CD4-positive, CD25-positive, alpha-beta regulatory T cell (primary cell): ENCODE results near the gene SOWAHB. TPM values are rescaled to one million over a fixed set of nuclear protein-coding genes. Genes with fewer than 3 reads are reported as not detected.

ENCODE experiments used
- ATAC-seq, 2 donors: fragments of 150-1000 bp; cut with Tn5 transposase; one replicate each; pipeline ENCODE4 v1.10.0; 2021; ENCODE audit warnings: low read depth in 2 of 2, moderate number of reproducible peaks in 2 of 2, moderate library complexity in 1 of 2
- DNase-seq, 3 donors: peaks; one replicate each; pipeline versions ENCODE4 v3.0.0 to v3.0.0-alpha.2; 2012 to 2022; ENCODE audit warnings: mixed read lengths in 1 of 3
- H3K27ac ChIP-seq: one replicate; pipeline ENCODE4 v1.7.0; 2013; ENCODE audit warnings: mild to moderate bottlenecking, low read length; ENCODE audit not compliant: insufficient read depth, poor library complexity, severe bottlenecking
- H3K27me3 ChIP-seq: one replicate; pipeline ENCODE4 v1.7.0; 2013; ENCODE audit warnings: low read length; ENCODE audit not compliant: control insufficient read depth, insufficient read depth
- H3K36me3 ChIP-seq: one replicate; pipeline ENCODE4 v1.7.0; 2013; ENCODE audit warnings: mild to moderate bottlenecking, low read length, moderate library complexity; ENCODE audit not compliant: control insufficient read depth, insufficient read depth
- H3K4me1 ChIP-seq: 2 replicates; pipeline ENCODE4 v1.7.0; 2013; ENCODE audit warnings: mild to moderate bottlenecking, low read length; ENCODE audit not compliant: insufficient read depth, control insufficient read depth, poor library complexity, severe bottlenecking
- H3K4me3 ChIP-seq: one replicate; pipeline ENCODE4 v1.7.0; 2013; ENCODE audit warnings: low read depth, mild to moderate bottlenecking, low read length, moderate library complexity
- H3K9me3 ChIP-seq, 2 experiments: 1 replicate in 1 of 2; 2 replicates in 1 of 2; pipeline ENCODE4 v1.7.0; 2013; ENCODE audit warnings: low read length in 2 of 2, mild to moderate bottlenecking in 1 of 2, moderate library complexity in 1 of 2; ENCODE audit not compliant: control insufficient read depth in 2 of 2
- H3K27ac Mint-ChIP-seq, 3 donors: one replicate each; pipeline ENCODE4 v1.8.0; 2020 to 2022; ENCODE audit warnings: mild to moderate bottlenecking in 3 of 3, mixed read lengths in 3 of 3, moderate library complexity in 2 of 3
- H3K27me3 Mint-ChIP-seq: one replicate; pipeline ENCODE4 v1.8.0; 2022; ENCODE audit warnings: mild to moderate bottlenecking, mixed read lengths
- H3K36me3 Mint-ChIP-seq: one replicate; pipeline ENCODE4 v1.8.0; 2020; ENCODE audit warnings: mixed read lengths
- H3K4me1 Mint-ChIP-seq, 4 donors: one replicate each; pipeline ENCODE4 v1.8.0; 2020 to 2022; ENCODE audit warnings: mixed read lengths in 4 of 4, mild to moderate bottlenecking in 1 of 4
- H3K4me3 Mint-ChIP-seq, 4 donors: one replicate each; pipeline ENCODE4 v1.8.0; 2020 to 2022; ENCODE audit warnings: mild to moderate bottlenecking in 4 of 4, mixed read lengths in 4 of 4, moderate library complexity in 3 of 4
- H3K9me3 Mint-ChIP-seq, 7 donors: one replicate each; pipeline ENCODE4 v1.8.0; 2020 to 2022; ENCODE audit warnings: mixed read lengths in 7 of 7, mild to moderate bottlenecking in 3 of 7, moderate library complexity in 2 of 7
- polyA plus RNA-seq, 4 donors: library from polyadenylated mRNA; unstranded; fragments of 300-500 nt; fragmentation: Illumina TruSeq; gene quantifications; one replicate each; pipeline ENCODE4 v1.2.3, GENCODE V29; 2021
- total RNA-seq: library from RNA; stranded (reverse); gene quantifications from one replicate; pipeline ENCODE4 v1.2.3, GENCODE V29; 2022

Gene SOWAHB
- total and polyA plus RNA-seq, 5 donors from 2014 or later: not detected

GRCh38 chr4:76931087-76931486, 33.1 kb upstream of the SOWAHB start:
- Histone ChIP-seq H3K4me1 (no peaks in the 10 kb centered on the region), H3K36me3 (no peaks in the 10 kb centered on the region), H3K9me3 (no peaks in the 10 kb centered on the region), H3K4me3 (no peak overlapping the region), H3K27me3 (peaks cover 4% of the 10 kb centered on the region), H3K27ac (no peak overlapping the region)
- Mint-ChIP-seq H3K9me3 (peaks cover 0 to 2% (median 0%) of the 10 kb centered on the region in 7 donors), H3K27me3 (peaks cover 6% of the 10 kb centered on the region), H3K4me1 (no peaks in the 10 kb centered on the region), H3K4me3 (no peak overlapping the region), H3K27ac (no peak overlapping the region), H3K36me3 (no peaks in the 10 kb centered on the region)
- ATAC-seq (no peak), DNase-seq (no peak)

GRCh38 chr4:76930685-76931084, 32.7 kb upstream of the SOWAHB start:
- Mint-ChIP-seq H3K27me3 (peaks cover 6% of the 10 kb centered on the region), H3K36me3 (no peaks in the 10 kb centered on the region), H3K4me3 (no peak overlapping the region), H3K9me3 (peaks cover 0 to 2% (median 0%) of the 10 kb centered on the region in 7 donors), H3K27ac (no peak overlapping the region), H3K4me1 (no peaks in the 10 kb centered on the region)
- ATAC-seq (no peak), DNase-seq (no peak)
- peaks cover 4% of the 10 kb centered on the region for H3K27me3 ChIP-seq
- H3K27ac ChIP-seq: no peak overlapping the region
- H3K36me3 ChIP-seq: no peaks in the 10 kb centered on the region
- H3K4me3 ChIP-seq: no peak overlapping the region
- no peaks in the 10 kb centered on the region for H3K4me1 ChIP-seq
- H3K9me3 ChIP-seq: no peaks in the 10 kb centered on the region

DNA sequence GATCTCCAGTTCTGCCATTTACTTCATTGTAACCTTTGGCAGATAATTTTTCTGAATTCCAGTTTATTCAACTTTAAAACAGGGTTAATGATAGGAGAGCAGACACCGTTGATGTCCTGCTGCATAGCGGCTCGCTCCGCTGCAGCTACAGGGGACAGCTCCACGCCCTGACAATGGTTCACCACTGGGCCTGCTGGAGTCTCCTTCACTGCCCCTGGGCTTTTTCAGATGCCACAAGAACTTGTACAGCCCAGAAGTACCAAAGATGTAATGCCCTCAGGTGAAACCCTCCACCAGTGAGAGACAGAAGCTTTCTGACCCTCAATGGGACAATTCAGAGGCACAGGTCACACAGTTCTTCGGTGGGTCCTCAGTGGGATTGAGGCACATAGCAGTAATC, 28.9 kb upstream of the SOWAHB start:
- DNase-seq: no peak
- H3K27ac ChIP-seq: no peak overlapping the region
- Mint-ChIP-seq H3K36me3 (no peaks in the 10 kb centered on the region), H3K4me3 (no peak overlapping the region), H3K9me3 (peaks cover 0 to 2% (median 0%) of the 10 kb centered on the region in 7 donors), H3K4me1 (no peaks in the 10 kb centered on the region), H3K27me3 (peaks cover 15% of the 10 kb centered on the region), H3K27ac (no peak overlapping the region)
- no peaks in the 10 kb centered on the region for H3K36me3 ChIP-seq
- H3K4me3 ChIP-seq: no peak overlapping the region
- no peak for ATAC-seq
- no peaks in the 10 kb centered on the region for H3K4me1 ChIP-seq
- no peaks in the 10 kb centered on the region for H3K9me3 ChIP-seq
- H3K27me3 ChIP-seq: no peaks in the 10 kb centered on the region

- Mint-ChIP-seq H3K27me3 (peaks cover 17% of the 10 kb centered on the region), H3K4me1 (peaks cover 0 to 4% (median 0%) of the 10 kb centered on the region in 4 donors), H3K27ac (no peak overlapping the region), H3K36me3 (no peaks in the 10 kb centered on the region), H3K4me3 (no peak overlapping the region), H3K9me3 (peaks cover 0 to 4% (median 0%) of the 10 kb centered on the region in 7 donors)
- no peak overlapping the region for H3K27ac ChIP-seq
- DNase-seq: no peak
- H3K27me3 ChIP-seq: no peaks in the 10 kb centered on the region
- H3K36me3 ChIP-seq: no peaks in the 10 kb centered on the region
- H3K4me3 ChIP-seq: no peak overlapping the region
- no peaks in the 10 kb centered on the region for H3K9me3 ChIP-seq
- ATAC-seq: no peak
- no peaks in the 10 kb centered on the region for H3K4me1 ChIP-seq
Observed at GRCh38 chr4:76923619-76924357, 25.8 kb upstream of the SOWAHB start.

DNA sequence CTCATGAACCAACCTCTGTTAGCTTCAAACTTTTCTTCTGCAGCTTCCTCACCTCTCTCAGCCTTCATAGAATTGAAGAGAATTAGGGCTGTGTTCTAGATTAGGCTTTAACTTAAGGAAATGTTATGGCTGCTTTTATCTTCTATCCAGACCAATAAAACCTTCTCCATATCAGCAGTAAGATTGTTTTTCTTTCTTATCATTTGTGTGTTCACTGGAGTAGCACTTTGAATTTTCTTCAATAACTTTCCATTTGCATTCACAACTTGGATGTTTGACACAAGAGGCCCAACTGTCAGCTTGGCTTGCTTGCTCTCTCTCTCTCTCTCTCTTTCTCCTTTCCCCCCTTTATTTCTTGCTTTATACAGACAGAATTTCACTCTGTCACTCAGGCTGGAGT, 22.8 kb upstream of the SOWAHB start:
- Mint-ChIP-seq H3K4me3 (no peak overlapping the region), H3K27me3 (peaks cover 17% of the 10 kb centered on the region), H3K36me3 (no peaks in the 10 kb centered on the region), H3K4me1 (peaks cover 0 to 4% (median 0%) of the 10 kb centered on the region in 4 donors), H3K27ac (no peak overlapping the region), H3K9me3 (peaks cover 0 to 4% (median 0%) of the 10 kb centered on the region in 7 donors)
- Histone ChIP-seq H3K27ac (no peak overlapping the region), H3K9me3 (no peaks in the 10 kb centered on the region), H3K4me3 (no peak overlapping the region), H3K4me1 (no peaks in the 10 kb centered on the region), H3K27me3 (no peaks in the 10 kb centered on the region), H3K36me3 (no peaks in the 10 kb centered on the region)
- ATAC-seq (no peak), DNase-seq (no peak)

GRCh38 chr4:76909711-76910110, 11.8 kb upstream of the SOWAHB start:
- Histone ChIP-seq H3K27ac (no peak overlapping the region), H3K4me1 (no peaks in the 10 kb centered on the region), H3K4me3 (no peak overlapping the region), H3K27me3 (peaks cover 18% of the 10 kb centered on the region), H3K36me3 (no peaks in the 10 kb centered on the region), H3K9me3 (no peaks in the 10 kb centered on the region)
- no peaks in the 10 kb centered on the region for H3K4me1 Mint-ChIP-seq
- H3K27me3 Mint-ChIP-seq: peaks cover 49% of the 10 kb centered on the region
- ATAC-seq: no peak
- no peak overlapping the region for H3K27ac Mint-ChIP-seq
- H3K36me3 Mint-ChIP-seq: no peaks in the 10 kb centered on the region
- no peak for DNase-seq
- no peak overlapping the region for H3K4me3 Mint-ChIP-seq
- H3K9me3 Mint-ChIP-seq: peaks cover 0 to 10% (median 1%) of the 10 kb centered on the region in 7 donors

DNA sequence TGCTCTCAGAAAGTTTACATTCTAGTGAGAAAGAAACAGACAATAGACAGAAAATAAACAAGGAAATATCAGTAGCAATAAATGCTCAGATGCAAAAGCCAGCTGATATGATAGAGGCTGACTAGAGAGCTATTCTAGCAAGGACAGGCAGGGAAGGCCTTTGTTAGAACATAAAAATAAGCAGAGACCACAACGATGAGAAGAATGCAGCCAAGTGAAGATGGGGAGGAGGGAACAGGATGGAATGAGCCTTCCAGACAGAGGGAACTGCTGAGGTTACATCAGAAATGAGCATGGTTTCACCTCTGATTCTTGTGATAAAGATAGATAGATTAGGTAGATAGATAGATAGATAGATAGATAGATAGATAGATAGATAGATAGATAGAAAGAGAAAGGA, 7.6 kb upstream of the SOWAHB start:
- Histone ChIP-seq H3K9me3 (no peaks in the 10 kb centered on the region), H3K27ac (no peak overlapping the region), H3K4me1 (no peaks in the 10 kb centered on the region), H3K4me3 (no peak overlapping the region), H3K27me3 (peaks cover 33% of the 10 kb centered on the region), H3K36me3 (no peaks in the 10 kb centered on the region)
- no peaks in the 10 kb centered on the region for H3K36me3 Mint-ChIP-seq
- H3K4me3 Mint-ChIP-seq: no peak overlapping the region
- H3K4me1 Mint-ChIP-seq: no peaks in the 10 kb centered on the region
- H3K27ac Mint-ChIP-seq: no peak overlapping the region
- H3K9me3 Mint-ChIP-seq: peaks cover 0 to 10% (median 1%) of the 10 kb centered on the region in 7 donors
- DNase-seq (no peak), ATAC-seq (no peak)
- peaks cover 36% of the 10 kb centered on the region for H3K27me3 Mint-ChIP-seq

DNA sequence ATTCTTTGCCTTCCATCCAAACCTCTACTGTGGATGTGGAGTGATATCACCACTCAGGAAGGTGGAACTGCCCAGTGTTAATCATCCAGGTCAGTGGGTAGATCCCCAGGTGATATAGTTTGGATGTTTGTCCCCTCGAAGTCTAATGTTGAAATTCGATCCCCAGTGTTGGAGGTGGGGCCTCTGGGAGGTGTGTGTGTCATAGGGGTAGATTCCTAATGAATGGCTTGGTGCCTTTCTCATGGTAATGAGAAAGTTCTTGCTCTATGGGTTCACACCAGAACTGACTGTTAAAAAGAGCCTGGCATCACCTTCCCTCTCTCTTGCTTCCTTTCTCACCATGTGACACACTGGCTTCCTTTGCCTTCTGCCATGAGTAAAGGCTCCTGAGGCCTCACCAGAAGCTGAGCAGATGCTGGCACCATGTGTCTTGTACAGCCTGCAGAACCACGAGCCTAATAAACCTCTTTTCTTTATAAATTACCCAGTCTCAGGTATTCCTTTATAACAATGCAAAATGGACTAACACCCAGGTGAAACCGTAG, 6.8 kb upstream of the SOWAHB start:
- peaks cover 28% of the 10 kb centered on the region for H3K27me3 Mint-ChIP-seq
- Histone ChIP-seq H3K27me3 (peaks cover 33% of the 10 kb centered on the region), H3K4me1 (no peaks in the 10 kb centered on the region), H3K27ac (no peak overlapping the region), H3K9me3 (no peaks in the 10 kb centered on the region), H3K36me3 (no peaks in the 10 kb centered on the region), H3K4me3 (no peak overlapping the region)
- H3K4me1 Mint-ChIP-seq: no peaks in the 10 kb centered on the region
- no peak overlapping the region for H3K4me3 Mint-ChIP-seq
- DNase-seq (no peak), ATAC-seq (no peak)
- no peak overlapping the region for H3K27ac Mint-ChIP-seq
- peaks cover 0 to 7% (median 1%) of the 10 kb centered on the region in 7 donors for H3K9me3 Mint-ChIP-seq
- no peaks in the 10 kb centered on the region for H3K36me3 Mint-ChIP-seq
